NOMO-1 (cell line): ENCODE results near the gene GMEB2.
A peak's percentile ranks its signal among the peaks of the same experiment; 100 is the strongest.
"Not testable (repeated sequence)": the region's sequence is repeated elsewhere in the genome, so short reads cannot be mapped to it uniquely, and the experiment has no call there.

Experiments used
- DNase-seq, 2 experiments: peaks; one replicate each; lab custom pipeline; 2025; ENCODE audit not compliant: unreplicated experiment in 2 of 2; lab: John Stamatoyannopoulos, UW

The GMEB2 gene

GRCh38 chr20:63640686-63641085, 13.8 kb upstream of the GMEB2 start:
- DNase-seq, result not testable (repeated sequence)

GRCh38 chr20:63640086-63640485, 13.2 kb upstream of the GMEB2 start:
- DNase-seq, result no peak

- DNase-seq, result no peak
Observed at GRCh38 chr20:63639093-63639975, 12.4 kb upstream of the GMEB2 start.

GRCh38 chr20:63636752-63637628, 10.1 kb upstream of the GMEB2 start:
- no peak for DNase-seq

- DNase-seq, result peak; percentile 63 to 83
Observed at GRCh38 chr20:63635431-63636141, 8.7 kb upstream of the GMEB2 start.

- no peak for DNase-seq
Observed at GRCh38 chr20:63633732-63634131, 6.8 kb upstream of the GMEB2 start.

GRCh38 chr20:63631426-63631825, 4.5 kb upstream of the GMEB2 start:
- DNase-seq, result not testable (repeated sequence)

- not testable (repeated sequence) for DNase-seq
Observed at GRCh38 chr20:63630956-63631355, 4.1 kb upstream of the GMEB2 start.

GRCh38 chr20:63628246-63628975, 1.5 kb upstream of the GMEB2 start:
- peak; percentile 61 to 76 for DNase-seq

GRCh38 chr20:63627751-63628245, 897 bp upstream of the GMEB2 start:
- no peak for DNase-seq

GRCh38 chr20:63627129-63627750, 339 bp upstream of the GMEB2 start:
- DNase-seq, result peak; percentile 89 to 91

GRCh38 chr20:63625771-63626423, 1.0 kb downstream of the GMEB2 start:
- DNase-seq, result no peak

- peak; percentile 30 to 45 for DNase-seq
Observed at GRCh38 chr20:63624486-63624885, 2.4 kb downstream of the GMEB2 start.

- no peak for DNase-seq
Observed at GRCh38 chr20:63622732-63623131, 4.2 kb downstream of the GMEB2 start.

GRCh38 chr20:63622096-63622495, 4.8 kb downstream of the GMEB2 start:
- no peak for DNase-seq

GRCh38 chr20:63620991-63621390, 5.9 kb downstream of the GMEB2 start:
- DNase-seq, result no peak

GRCh38 chr20:63619505-63619904, 7.4 kb downstream of the GMEB2 start:
- DNase-seq, result no peak

- DNase-seq, result no peak
Observed at GRCh38 chr20:63619086-63619485, 7.8 kb downstream of the GMEB2 start.

- DNase-seq, result no peak
Observed at GRCh38 chr20:63618291-63618980, 8.5 kb downstream of the GMEB2 start.
